ENCODE results near the gene HPS1. TPM values are rescaled to one million over a fixed set of nuclear protein-coding genes. Genes with fewer than 3 reads are reported as not detected.

The HPS1 gene
- total and polyA plus RNA-seq, 2 experiments from 2014 or later = 21.4 to 51.2 TPM

DNA sequence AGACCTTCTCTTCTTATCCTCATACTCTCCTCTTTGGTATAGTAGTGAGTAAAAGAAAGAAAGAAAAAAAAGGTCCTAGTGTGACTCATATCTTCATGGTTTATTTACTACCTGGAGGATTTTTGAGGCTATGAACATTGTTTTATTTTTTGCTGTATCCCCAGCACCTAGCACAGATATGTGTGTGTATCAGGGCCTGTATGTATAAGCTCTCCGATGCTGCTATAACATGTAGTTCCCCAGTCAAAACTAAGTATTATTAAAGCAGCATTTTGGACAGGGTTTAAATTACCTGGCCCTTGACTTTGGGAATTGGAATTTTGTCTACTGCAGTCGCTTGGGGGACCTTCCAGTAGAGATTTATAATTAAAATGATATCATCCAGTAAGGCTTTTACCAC lies 78.1 kb downstream of the HPS1 start:
- no peak overlapping the region for H3K27ac Mint-ChIP-seq
- Histone ChIP-seq H3K4me3 (no peak overlapping the region), H3K27me3 (ENCODE audit: insufficient read depth) (no peaks in the 10 kb centered on the region), H3K36me3 (ENCODE audit: insufficient read depth) (no peaks in the 10 kb centered on the region), H3K4me2 (no peak overlapping the region), H3K9me2 (ENCODE audit: insufficient read depth) (no peaks in the 10 kb centered on the region), H2AFZ (no peak overlapping the region), H3F3A (replicated peaks; ENCODE audit: low read depth) (no peaks in the 10 kb centered on the region), H3K79me2 (replicated peaks; ENCODE audit: insufficient read depth) (no peaks in the 10 kb centered on the region), H4K20me1 (replicated peaks; ENCODE audit: insufficient read depth) (no peaks in the 10 kb centered on the region), H3K4me1 (ENCODE audit: insufficient read depth) (peaks cover 18% of the 10 kb centered on the region), H3K27ac (ENCODE audit: low read depth) (no peak overlapping the region)
- H3K4me3 Mint-ChIP-seq = no peak overlapping the region; the same call in 2 of the 3 replicates
- no peak for TF ChIP-seq EZH2 (IDR thresholded peaks at IDR 0.05; ENCODE audit: low read depth, unreplicated experiment)
- TF ChIP-seq, protein P1, sequence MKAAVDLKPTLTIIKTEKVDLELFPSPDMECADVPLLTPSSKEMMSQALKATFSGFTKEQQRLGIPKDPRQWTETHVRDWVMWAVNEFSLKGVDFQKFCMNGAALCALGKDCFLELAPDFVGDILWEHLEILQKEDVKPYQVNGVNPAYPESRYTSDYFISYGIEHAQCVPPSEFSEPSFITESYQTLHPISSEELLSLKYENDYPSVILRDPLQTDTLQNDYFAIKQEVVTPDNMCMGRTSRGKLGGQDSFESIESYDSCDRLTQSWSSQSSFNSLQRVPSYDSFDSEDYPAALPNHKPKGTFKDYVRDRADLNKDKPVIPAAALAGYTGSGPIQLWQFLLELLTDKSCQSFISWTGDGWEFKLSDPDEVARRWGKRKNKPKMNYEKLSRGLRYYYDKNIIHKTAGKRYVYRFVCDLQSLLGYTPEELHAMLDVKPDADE (IDR thresholded peaks at IDR 0.05) = no peak
- TF ChIP-seq, protein P2, sequence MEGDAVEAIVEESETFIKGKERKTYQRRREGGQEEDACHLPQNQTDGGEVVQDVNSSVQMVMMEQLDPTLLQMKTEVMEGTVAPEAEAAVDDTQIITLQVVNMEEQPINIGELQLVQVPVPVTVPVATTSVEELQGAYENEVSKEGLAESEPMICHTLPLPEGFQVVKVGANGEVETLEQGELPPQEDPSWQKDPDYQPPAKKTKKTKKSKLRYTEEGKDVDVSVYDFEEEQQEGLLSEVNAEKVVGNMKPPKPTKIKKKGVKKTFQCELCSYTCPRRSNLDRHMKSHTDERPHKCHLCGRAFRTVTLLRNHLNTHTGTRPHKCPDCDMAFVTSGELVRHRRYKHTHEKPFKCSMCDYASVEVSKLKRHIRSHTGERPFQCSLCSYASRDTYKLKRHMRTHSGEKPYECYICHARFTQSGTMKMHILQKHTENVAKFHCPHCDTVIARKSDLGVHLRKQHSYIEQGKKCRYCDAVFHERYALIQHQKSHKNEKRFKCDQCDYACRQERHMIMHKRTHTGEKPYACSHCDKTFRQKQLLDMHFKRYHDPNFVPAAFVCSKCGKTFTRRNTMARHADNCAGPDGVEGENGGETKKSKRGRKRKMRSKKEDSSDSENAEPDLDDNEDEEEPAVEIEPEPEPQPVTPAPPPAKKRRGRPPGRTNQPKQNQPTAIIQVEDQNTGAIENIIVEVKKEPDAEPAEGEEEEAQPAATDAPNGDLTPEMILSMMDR (conservative IDR thresholded peaks at IDR 0.05; ENCODE audit: low read depth in 2 of 2) = no peak
- no peak for TF ChIP-seq NANOG (IDR thresholded peaks at IDR 0.05; ENCODE audit: borderline replicate concordance)
- TF ChIP-seq, protein P3, sequence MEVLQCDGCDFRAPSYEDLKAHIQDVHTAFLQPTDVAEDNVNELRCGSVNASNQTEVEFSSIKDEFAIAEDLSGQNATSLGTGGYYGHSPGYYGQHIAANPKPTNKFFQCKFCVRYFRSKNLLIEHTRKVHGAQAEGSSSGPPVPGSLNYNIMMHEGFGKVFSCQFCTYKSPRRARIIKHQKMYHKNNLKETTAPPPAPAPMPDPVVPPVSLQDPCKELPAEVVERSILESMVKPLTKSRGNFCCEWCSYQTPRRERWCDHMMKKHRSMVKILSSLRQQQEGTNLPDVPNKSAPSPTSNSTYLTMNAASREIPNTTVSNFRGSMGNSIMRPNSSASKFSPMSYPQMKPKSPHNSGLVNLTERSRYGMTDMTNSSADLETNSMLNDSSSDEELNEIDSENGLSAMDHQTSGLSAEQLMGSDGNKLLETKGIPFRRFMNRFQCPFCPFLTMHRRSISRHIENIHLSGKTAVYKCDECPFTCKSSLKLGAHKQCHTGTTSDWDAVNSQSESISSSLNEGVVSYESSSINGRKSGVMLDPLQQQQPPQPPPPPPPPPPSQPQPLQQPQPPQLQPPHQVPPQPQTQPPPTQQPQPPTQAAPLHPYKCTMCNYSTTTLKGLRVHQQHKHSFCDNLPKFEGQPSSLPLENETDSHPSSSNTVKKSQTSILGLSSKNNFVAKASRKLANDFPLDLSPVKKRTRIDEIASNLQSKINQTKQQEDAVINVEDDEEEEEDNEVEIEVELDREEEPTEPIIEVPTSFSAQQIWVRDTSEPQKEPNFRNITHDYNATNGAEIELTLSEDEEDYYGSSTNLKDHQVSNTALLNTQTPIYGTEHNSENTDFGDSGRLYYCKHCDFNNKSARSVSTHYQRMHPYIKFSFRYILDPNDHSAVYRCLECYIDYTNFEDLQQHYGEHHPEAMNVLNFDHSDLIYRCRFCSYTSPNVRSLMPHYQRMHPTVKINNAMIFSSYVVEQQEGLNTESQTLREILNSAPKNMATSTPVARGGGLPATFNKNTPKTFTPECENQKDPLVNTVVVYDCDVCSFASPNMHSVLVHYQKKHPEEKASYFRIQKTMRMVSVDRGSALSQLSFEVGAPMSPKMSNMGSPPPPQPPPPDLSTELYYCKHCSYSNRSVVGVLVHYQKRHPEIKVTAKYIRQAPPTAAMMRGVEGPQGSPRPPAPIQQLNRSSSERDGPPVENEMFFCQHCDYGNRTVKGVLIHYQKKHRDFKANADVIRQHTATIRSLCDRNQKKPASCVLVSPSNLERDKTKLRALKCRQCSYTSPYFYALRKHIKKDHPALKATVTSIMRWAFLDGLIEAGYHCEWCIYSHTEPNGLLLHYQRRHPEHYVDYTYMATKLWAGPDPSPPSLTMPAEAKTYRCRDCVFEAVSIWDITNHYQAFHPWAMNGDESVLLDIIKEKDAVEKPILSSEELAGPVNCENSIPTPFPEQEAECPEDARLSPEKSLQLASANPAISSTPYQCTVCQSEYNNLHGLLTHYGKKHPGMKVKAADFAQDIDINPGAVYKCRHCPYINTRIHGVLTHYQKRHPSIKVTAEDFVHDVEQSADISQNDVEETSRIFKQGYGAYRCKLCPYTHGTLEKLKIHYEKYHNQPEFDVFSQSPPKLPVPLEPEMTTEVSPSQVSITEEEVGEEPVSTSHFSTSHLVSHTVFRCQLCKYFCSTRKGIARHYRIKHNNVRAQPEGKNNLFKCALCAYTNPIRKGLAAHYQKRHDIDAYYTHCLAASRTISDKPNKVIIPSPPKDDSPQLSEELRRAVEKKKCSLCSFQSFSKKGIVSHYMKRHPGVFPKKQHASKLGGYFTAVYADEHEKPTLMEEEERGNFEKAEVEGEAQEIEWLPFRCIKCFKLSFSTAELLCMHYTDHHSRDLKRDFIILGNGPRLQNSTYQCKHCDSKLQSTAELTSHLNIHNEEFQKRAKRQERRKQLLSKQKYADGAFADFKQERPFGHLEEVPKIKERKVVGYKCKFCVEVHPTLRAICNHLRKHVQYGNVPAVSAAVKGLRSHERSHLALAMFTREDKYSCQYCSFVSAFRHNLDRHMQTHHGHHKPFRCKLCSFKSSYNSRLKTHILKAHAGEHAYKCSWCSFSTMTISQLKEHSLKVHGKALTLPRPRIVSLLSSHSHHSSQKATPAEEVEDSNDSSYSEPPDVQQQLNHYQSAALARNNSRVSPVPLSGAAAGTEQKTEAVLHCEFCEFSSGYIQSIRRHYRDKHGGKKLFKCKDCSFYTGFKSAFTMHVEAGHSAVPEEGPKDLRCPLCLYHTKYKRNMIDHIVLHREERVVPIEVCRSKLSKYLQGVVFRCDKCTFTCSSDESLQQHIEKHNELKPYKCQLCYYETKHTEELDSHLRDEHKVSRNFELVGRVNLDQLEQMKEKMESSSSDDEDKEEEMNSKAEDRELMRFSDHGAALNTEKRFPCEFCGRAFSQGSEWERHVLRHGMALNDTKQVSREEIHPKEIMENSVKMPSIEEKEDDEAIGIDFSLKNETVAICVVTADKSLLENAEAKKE (CRISPR knock-in tag; IDR thresholded peaks at IDR 0.05) = no peak
- TF ChIP-seq EZH2phosphoT487 (IDR thresholded peaks at IDR 0.05; ENCODE audit: unreplicated experiment) = no peak
- H3K27me3 Mint-ChIP-seq (ENCODE audit: insufficient read depth, low read depth, poor library complexity) = peaks cover 10% of the 10 kb centered on the region
- ATAC-seq = no peak
- no peak for DNase-seq (ENCODE audit: low spot score)
- H3K4me1 Mint-ChIP-seq = peaks cover 39% of the 10 kb centered on the region
- no peaks in the 10 kb centered on the region; the same call in 2 of the 3 replicates for H3K36me3 Mint-ChIP-seq (ENCODE audit: low read depth)
- H3K9me3 Mint-ChIP-seq = no peaks in the 10 kb centered on the region
